Upper lobe of right lung (tissue), 1 donor: ENCODE measurements around the gene UBTF. TPM values are rescaled to one million over a fixed set of nuclear protein-coding genes. Genes with fewer than 3 reads are reported as not detected.
A peak's percentile ranks its signal among the peaks of the same experiment; 100 is the strongest.

Source experiments
- ATAC-seq: fragments of 200-7000 bp; cut with Tn5 transposase; one replicate; pipeline ENCODE4 v1.9.1; 2020; ENCODE audit warnings: mild to moderate bottlenecking, moderate library complexity
- DNase-seq: peaks from one replicate; pipeline ENCODE4 v3.0.0-alpha.2; 2020
- H3K27ac ChIP-seq: fragments of 200-600 bp; one replicate; pipeline ENCODE4 v1.8.0; 2022
- H3K27me3 ChIP-seq: fragments of 200-600 bp; one replicate; pipeline ENCODE4 v1.8.0; 2022; ENCODE audit warnings: mild to moderate bottlenecking
- H3K36me3 ChIP-seq: fragments of 200-600 bp; one replicate; pipeline ENCODE4 v1.8.0; 2022
- H3K4me1 ChIP-seq: fragments of 200-600 bp; one replicate; pipeline ENCODE4 v1.8.0; 2022
- H3K4me3 ChIP-seq: fragments of 200-600 bp; one replicate; pipeline ENCODE4 v1.8.0; 2022; ENCODE audit warnings: mild to moderate bottlenecking
- H3K9me3 ChIP-seq: fragments of 200-600 bp; one replicate; pipeline ENCODE4 v1.8.0; 2022
- intact Hi-C: fragments of 100-400 bp; cut with DNase I; formaldehyde crosslinking; loops from one replicate; pipeline ENCODE4 v1.11.0; 2022
- total RNA-seq: library from RNA; stranded (reverse); fragmentation: NEBNext Ultra II Directional; extraction: Animal tissue kit (Norgen Biotek cat#: 25700); gene quantifications from one replicate; pipeline ENCODE4 v1.2.1, GENCODE V29; 2021
- TF ChIP-seq, protein P1 (sequence below): fragments of 200-600 bp; IDR thresholded peaks from one replicate; pipeline ENCODE4 v1.8.0; 2022; ENCODE audit warnings: antibody characterized with exemption
- donor health status: DM: no; HTN: yes; CAD: no; lungs with severe emphysema.

The UBTF gene
- total RNA-seq, 1 donor from 2014 or later = 62.6 TPM

DNA sequence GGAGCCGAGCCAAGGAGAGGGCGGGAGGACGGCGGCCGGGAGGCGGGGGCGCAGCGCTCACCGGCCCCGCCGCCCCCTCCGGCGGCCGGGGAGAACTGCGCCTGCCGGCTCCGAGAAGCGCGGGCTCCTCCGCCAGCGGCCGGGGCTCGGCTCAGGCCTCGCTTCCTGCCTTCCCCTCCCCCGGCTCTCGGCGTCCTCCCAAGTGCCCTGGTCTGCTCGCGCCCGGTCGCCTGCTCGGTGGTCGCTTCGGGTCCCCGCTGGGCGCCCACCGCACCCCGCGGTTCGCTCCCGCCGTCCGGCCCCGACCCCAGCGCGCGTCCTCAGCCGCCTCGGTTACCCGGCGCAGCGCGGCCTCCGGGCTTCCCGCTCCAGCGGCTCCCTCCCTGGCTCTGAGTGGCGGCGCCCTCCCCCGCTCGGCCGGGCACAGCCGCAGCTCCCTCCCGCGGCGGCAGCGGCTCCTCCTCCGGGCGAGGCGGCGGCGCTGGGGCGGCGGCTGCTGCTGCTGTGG is 313 bp downstream of the UBTF start:
- ATAC-seq = peak; percentile 65
- Histone ChIP-seq H3K27me3 (no peaks in the 10 kb centered on the region), H3K4me1 (peaks cover 30% of the 10 kb centered on the region), H3K9me3 (no peaks in the 10 kb centered on the region), H3K36me3 (peaks cover 30% of the 10 kb centered on the region), H3K27ac (peak overlapping the region; percentile 97), H3K4me3 (peak overlapping the region; percentile 98)
- DNase-seq = peak; percentile 88
- intact Hi-C loops = loop anchor here (5.0 kb wide), 1 partner anchor 103 kb away; the partner anchor contains the start of gene SLC25A39
- TF ChIP-seq, protein P1, sequence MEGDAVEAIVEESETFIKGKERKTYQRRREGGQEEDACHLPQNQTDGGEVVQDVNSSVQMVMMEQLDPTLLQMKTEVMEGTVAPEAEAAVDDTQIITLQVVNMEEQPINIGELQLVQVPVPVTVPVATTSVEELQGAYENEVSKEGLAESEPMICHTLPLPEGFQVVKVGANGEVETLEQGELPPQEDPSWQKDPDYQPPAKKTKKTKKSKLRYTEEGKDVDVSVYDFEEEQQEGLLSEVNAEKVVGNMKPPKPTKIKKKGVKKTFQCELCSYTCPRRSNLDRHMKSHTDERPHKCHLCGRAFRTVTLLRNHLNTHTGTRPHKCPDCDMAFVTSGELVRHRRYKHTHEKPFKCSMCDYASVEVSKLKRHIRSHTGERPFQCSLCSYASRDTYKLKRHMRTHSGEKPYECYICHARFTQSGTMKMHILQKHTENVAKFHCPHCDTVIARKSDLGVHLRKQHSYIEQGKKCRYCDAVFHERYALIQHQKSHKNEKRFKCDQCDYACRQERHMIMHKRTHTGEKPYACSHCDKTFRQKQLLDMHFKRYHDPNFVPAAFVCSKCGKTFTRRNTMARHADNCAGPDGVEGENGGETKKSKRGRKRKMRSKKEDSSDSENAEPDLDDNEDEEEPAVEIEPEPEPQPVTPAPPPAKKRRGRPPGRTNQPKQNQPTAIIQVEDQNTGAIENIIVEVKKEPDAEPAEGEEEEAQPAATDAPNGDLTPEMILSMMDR = peak; percentile 44

DNA sequence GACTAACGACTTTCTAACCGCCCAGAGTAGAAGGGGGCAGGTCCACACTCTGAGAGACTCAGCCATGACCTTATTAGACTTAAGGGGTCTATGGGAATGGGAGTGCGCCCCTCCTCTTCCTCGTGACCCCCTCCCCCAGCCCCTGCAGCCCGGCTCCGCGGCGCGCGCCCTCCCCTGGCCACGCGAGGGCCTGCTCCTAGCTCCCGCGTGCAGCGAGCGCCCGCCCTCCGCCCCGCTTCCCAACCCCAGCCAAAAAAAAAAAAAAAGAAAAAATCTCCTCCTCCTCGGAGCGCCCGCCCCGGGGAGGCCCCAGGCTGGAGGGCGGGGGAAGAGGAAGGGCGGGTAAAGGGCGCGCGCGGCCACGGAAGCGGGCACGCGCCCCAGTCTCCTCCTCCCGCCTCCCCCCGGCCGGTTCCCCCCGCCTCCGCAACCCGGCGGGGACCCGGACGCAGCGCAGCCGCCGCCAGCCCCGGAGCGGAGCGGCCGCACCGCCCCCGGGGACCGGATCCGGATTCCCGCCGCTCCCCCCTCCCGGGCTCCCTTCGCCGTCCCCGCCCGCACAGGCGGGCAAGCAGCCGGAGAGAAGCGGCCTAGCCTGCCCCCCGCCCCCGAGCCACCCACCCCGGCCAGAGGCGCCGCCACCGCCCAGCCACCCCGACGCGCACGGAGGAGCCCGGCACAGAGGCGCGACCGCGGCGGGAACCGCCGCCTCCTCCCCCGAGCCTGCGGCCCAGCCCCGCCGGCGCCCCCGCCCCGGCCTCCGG is 949 bp downstream of the UBTF start:
- Histone ChIP-seq H3K27ac (peak overlapping the region; percentile 97), H3K9me3 (no peaks in the 10 kb centered on the region), H3K4me1 (peaks cover 30% of the 10 kb centered on the region), H3K27me3 (no peaks in the 10 kb centered on the region), H3K36me3 (peaks cover 34% of the 10 kb centered on the region), H3K4me3 (peak overlapping the region; percentile 98)
- intact Hi-C loops = loop anchor here (5.0 kb wide), 1 partner anchor 104 kb away; the partner anchor contains the start of gene SLC25A39
- peak; percentile 83 for ATAC-seq
- DNase-seq = peak; percentile 95
- TF ChIP-seq, protein P1 = peak; percentile 61

- intact Hi-C loops = loop anchor here (5.0 kb wide), 1 partner anchor 104 kb away; the partner anchor contains the start of gene SLC25A39
- H3K27ac ChIP-seq = peak overlapping the region; percentile 70
- no peaks in the 10 kb centered on the region for H3K27me3 ChIP-seq
- no peaks in the 10 kb centered on the region for H3K9me3 ChIP-seq
- peaks cover 34% of the 10 kb centered on the region for H3K36me3 ChIP-seq
- peaks cover 27% of the 10 kb centered on the region for H3K4me1 ChIP-seq
- DNase-seq (no peak), ATAC-seq (no peak)
- TF ChIP-seq, protein P1 = no peak
- H3K4me3 ChIP-seq = peak overlapping the region; percentile 98
Observed at GRCh38 chr17:44217738-44218343, 1.6 kb downstream of the UBTF start.

GRCh38 chr17:44216694-44217093 is 2.8 kb downstream of the UBTF start:
- no peak for DNase-seq
- no peaks in the 10 kb centered on the region for H3K9me3 ChIP-seq
- H3K4me1 ChIP-seq = peaks cover 20% of the 10 kb centered on the region
- peak overlapping the region; percentile 2 for H3K27ac ChIP-seq
- intact Hi-C loops = loop anchor here (5.0 kb wide), 1 partner anchor 106 kb away; the partner anchor contains the start of gene SLC25A39
- no peak for ATAC-seq
- H3K4me3 ChIP-seq = no peak overlapping the region
- H3K36me3 ChIP-seq = peaks cover 34% of the 10 kb centered on the region
- TF ChIP-seq, protein P1 = no peak
- no peaks in the 10 kb centered on the region for H3K27me3 ChIP-seq

- no peaks in the 10 kb centered on the region for H3K9me3 ChIP-seq
- peaks cover 20% of the 10 kb centered on the region for H3K4me1 ChIP-seq
- H3K27ac ChIP-seq = peak overlapping the region; percentile 2
- DNase-seq (no peak), ATAC-seq (no peak)
- intact Hi-C loops = loop anchor here (5.0 kb wide), 1 partner anchor 106 kb away; the partner anchor contains the start of gene SLC25A39
- H3K36me3 ChIP-seq = peaks cover 39% of the 10 kb centered on the region
- TF ChIP-seq, protein P1 = no peak
- H3K27me3 ChIP-seq = no peaks in the 10 kb centered on the region
- H3K4me3 ChIP-seq = no peak overlapping the region
Observed at GRCh38 chr17:44216173-44216572, 3.3 kb downstream of the UBTF start.
